Neutrophil (primary cell): ENCODE results near the gene MINDY1.

Experiments used
- H3K27ac ChIP-seq: fragments of 200-600 bp; sonication (generic); 2 replicates; pipeline ENCODE4 v1.5.1; 2016; ENCODE audit warnings: mild to moderate bottlenecking, moderate library complexity
- H3K27me3 ChIP-seq: fragments of 200-600 bp; sonication (generic); 2 replicates; pipeline ENCODE4 v1.6.0; 2016; ENCODE audit warnings: mild to moderate bottlenecking
- H3K36me3 ChIP-seq: fragments of 200-600 bp; sonication (generic); 2 replicates; pipeline ENCODE4 v1.5.1; 2017
- H3K4me1 ChIP-seq, 2 experiments: fragments of 200-600 bp in 1 of 2; sonication (generic) in 1 of 2; 1 replicate in 1 of 2; 2 replicates in 1 of 2; pipeline versions ENCODE4 v1.5.1 to v1.6.1; 2013 to 2016; ENCODE audit warnings: low read depth in 1 of 2, low read length in 1 of 2, mild to moderate bottlenecking in 1 of 2, moderate library complexity in 1 of 2; ENCODE audit not compliant: control insufficient read depth in 1 of 2, insufficient read depth in 1 of 2
- H3K4me3 ChIP-seq, 2 experiments: fragments of 200-600 bp in 1 of 2; sonication (generic) in 1 of 2; 1 replicate in 1 of 2; 2 replicates in 1 of 2; pipeline ENCODE4 v1.5.1; 2013 to 2016; ENCODE audit warnings: low read depth in 1 of 2, low read length in 1 of 2, mild to moderate bottlenecking in 1 of 2, moderate library complexity in 1 of 2
- H3K9me3 ChIP-seq: fragments of 200-600 bp; sonication (generic); 2 replicates; pipeline ENCODE4 v1.5.1; 2016
- TF ChIP-seq, protein P1 (sequence below): fragments of 200-600 bp; sonication (generic); IDR thresholded peaks from 2 replicates; pipeline ENCODE4 v1.5.1; 2016; ENCODE audit warnings: antibody characterized with exemption

MINDY1 gene

DNA sequence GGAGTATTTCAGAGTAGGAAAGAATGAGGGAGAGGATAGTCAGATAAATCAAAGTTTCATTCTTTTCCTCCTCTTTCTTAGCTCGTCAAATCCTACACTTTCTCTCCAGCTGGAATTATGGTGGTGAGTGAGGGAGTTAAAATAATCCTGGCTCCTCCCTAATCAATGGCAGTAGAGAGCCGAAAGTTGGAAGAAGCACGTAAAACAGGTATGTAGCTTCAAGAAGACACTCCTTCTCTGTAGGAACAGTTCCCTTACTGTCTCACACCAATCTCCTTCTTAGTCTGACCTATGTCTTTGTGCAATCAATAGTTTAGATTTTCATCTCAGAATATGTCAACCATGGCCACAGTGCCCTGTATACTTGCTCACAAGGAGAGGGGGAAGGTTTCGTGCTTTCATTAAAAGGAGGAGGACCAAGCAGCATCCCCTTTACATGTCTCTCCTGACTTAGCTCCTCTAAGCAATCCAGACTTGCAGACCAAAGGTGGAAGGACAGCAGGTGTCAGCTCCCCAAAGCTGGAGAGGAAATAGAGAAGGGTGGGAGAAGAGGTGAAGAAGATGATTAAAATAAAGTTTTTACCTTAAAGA is 878 bp downstream of the MINDY1 start:
- Histone ChIP-seq H3K9me3 (no peaks in the 10 kb centered on the region), H3K27ac (peak overlapping the region; percentile 96), H3K4me3 (peak overlapping the region; percentile 90 to 99), H3K4me1 (peaks cover 66 to 81% of the 10 kb centered on the region in 2 experiments), H3K36me3 (peaks cover 8% of the 10 kb centered on the region), H3K27me3 (no peaks in the 10 kb centered on the region)
- TF ChIP-seq, protein P1, sequence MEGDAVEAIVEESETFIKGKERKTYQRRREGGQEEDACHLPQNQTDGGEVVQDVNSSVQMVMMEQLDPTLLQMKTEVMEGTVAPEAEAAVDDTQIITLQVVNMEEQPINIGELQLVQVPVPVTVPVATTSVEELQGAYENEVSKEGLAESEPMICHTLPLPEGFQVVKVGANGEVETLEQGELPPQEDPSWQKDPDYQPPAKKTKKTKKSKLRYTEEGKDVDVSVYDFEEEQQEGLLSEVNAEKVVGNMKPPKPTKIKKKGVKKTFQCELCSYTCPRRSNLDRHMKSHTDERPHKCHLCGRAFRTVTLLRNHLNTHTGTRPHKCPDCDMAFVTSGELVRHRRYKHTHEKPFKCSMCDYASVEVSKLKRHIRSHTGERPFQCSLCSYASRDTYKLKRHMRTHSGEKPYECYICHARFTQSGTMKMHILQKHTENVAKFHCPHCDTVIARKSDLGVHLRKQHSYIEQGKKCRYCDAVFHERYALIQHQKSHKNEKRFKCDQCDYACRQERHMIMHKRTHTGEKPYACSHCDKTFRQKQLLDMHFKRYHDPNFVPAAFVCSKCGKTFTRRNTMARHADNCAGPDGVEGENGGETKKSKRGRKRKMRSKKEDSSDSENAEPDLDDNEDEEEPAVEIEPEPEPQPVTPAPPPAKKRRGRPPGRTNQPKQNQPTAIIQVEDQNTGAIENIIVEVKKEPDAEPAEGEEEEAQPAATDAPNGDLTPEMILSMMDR: no peak

DNA sequence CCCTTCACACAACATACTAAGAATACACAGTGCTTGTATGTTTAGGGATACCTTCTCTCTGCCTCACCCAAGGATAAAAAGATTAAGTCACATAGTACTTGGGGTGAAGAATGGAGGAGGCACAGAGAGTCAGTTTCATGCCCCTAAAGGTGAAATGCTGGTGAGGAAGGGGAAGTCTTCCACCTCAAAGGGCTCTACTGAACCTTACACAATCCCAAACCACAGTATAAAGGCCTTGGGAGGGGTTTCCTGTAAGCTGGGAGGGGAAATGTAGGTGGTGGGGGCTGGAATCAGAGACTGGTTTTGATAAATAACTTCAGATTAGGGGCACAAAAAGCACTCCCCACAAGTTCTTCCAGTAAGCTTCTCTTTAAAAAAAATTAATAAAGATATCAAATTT is 3.5 kb downstream of the MINDY1 start:
- H3K4me3 ChIP-seq: peak overlapping the region; percentile 90 to 99
- no peaks in the 10 kb centered on the region for H3K9me3 ChIP-seq
- TF ChIP-seq, protein P1: no peak
- peaks cover 73 to 91% of the 10 kb centered on the region in 2 experiments for H3K4me1 ChIP-seq
- H3K27me3 ChIP-seq: no peaks in the 10 kb centered on the region
- H3K36me3 ChIP-seq: peaks cover 34% of the 10 kb centered on the region
- H3K27ac ChIP-seq: peak overlapping the region; percentile 96

DNA sequence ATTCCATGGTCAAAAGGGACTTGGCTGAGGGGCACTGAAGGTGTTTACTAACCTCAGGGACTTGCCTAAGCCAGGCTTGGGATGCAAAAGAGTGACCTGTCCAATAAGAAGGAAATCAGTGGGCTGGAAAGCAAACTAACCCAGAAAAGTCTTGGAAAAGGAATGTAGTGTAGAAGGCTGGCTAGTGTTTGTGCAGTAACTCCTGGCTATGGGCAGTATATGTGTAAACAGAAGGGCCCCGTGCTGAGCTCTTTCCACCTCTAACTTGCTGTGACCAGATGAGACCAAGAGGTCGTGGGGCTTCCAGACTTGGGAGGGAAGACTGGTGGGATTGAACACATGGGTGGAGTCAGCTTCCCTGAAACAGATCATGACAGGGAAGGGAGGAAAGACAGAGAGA is 4.1 kb downstream of the MINDY1 start:
- Histone ChIP-seq H3K27ac (peak overlapping the region; percentile 96), H3K4me3 (peak overlapping the region; percentile 90 to 99), H3K27me3 (no peaks in the 10 kb centered on the region), H3K4me1 (peaks cover 68 to 86% of the 10 kb centered on the region in 2 experiments), H3K9me3 (no peaks in the 10 kb centered on the region), H3K36me3 (peaks cover 40% of the 10 kb centered on the region)
- TF ChIP-seq, protein P1: no peak

DNA sequence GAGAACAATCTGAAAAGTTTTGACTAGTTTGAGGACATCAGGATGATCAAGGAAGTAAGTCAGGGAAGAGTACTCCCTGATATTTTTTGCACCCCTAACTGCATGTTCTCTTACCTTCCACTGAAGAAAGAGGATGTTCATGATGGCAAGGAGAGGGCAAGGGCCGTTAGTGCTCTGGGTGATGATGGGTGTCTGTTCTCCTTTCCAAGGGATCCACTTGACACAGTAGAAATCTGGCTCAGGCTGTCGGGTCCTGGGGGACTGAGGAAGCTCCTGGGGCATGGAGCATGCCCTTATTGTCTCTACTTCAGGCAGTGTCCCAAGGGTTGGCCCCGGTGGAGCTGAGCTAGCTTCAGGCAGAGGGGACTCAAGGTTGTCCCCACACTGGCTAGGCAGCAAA is 4.7 kb downstream of the MINDY1 start:
- no peaks in the 10 kb centered on the region for H3K27me3 ChIP-seq
- TF ChIP-seq, protein P1: no peak
- H3K4me1 ChIP-seq: peaks cover 63 to 80% of the 10 kb centered on the region in 2 experiments
- peak overlapping the region; percentile 90 to 99 for H3K4me3 ChIP-seq
- H3K9me3 ChIP-seq: no peaks in the 10 kb centered on the region
- peak overlapping the region; percentile 96 for H3K27ac ChIP-seq
- H3K36me3 ChIP-seq: peaks cover 46% of the 10 kb centered on the region

DNA sequence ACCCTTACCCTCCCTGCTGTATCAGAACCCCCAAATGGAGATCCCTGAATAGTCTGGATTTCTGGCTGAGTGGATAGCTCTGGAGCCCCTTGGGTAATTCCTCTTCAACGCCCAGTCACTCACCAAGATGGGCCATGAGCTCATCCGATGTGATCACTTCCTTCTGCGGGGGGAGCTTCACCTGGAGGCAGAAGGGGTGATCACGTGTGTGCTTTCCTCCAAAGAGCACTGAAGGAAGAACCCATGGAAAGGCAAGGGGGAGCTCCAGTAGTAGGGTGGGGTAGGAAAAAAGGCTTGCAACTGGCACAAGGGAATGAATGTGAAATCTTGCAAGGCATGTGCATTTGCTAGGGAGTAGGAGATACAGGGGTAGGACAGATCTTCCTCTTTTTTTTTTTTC is 5.1 kb downstream of the MINDY1 start:
- TF ChIP-seq, protein P1: no peak
- H3K9me3 ChIP-seq: no peaks in the 10 kb centered on the region
- H3K27ac ChIP-seq: peak overlapping the region; percentile 96
- H3K4me3 ChIP-seq: peak overlapping the region; percentile 90 to 99
- peaks cover 59 to 76% of the 10 kb centered on the region in 2 experiments for H3K4me1 ChIP-seq
- H3K27me3 ChIP-seq: no peaks in the 10 kb centered on the region
- peaks cover 50% of the 10 kb centered on the region for H3K36me3 ChIP-seq
